Measurements from ENCODE around the gene SMARCA4. TPM values are rescaled to one million over a fixed set of nuclear protein-coding genes. Genes with fewer than 3 reads are reported as not detected.

SMARCA4 gene
- total RNA-seq, 1 experiment from 2014 or later, result 261 TPM

GRCh38 chr19:11031421-11032070 lies 70.7 kb downstream of the SMARCA4 start:
- Mint-ChIP-seq H3K4me1 (no peaks in the 10 kb centered on the region), H3K36me3 (ENCODE audit: insufficient read depth in 1 of 3, low read depth in 3 of 3) (peaks cover 62 to 98% (median 92%) of the 10 kb centered on the region in 3 experiments), H3K9me3 (no peaks in the 10 kb centered on the region; a peak in 1 of 5 replicates), H3K27ac (peak overlapping the region in 2 of 3 experiments; percentile 14 to 72; a peak in 1 of 7 replicates), H3K27me3 (ENCODE audit: low read depth) (no peaks in the 10 kb centered on the region; the same call in 1 of the 2 replicates), H3K4me3 (no peak overlapping the region)
- Histone ChIP-seq H3K23me2 (ENCODE audit: insufficient read length, low read depth, low read length, poor library complexity, severe bottlenecking) (no peaks in the 10 kb centered on the region), H3T11ph (ENCODE audit: low read length) (no peak overlapping the region), H3K9me3 (ENCODE audit: control insufficient read depth, low read depth, low read length) (no peaks in the 10 kb centered on the region), H4K91ac (ENCODE audit: insufficient read length, low read depth, low read length) (no peak overlapping the region), H3K27ac (ENCODE audit: insufficient read length, low read depth, low read length) (no peak overlapping the region), H4K8ac (replicated peaks; ENCODE audit: insufficient read length, low read depth, low read length) (no peak overlapping the region), H3K14ac (ENCODE audit: insufficient read depth, low read length) (no peak overlapping the region), H3K79me2 (ENCODE audit: insufficient read depth, low read length) (no peaks in the 10 kb centered on the region), H2BK120ac (ENCODE audit: low read depth, low read length, poor library complexity, severe bottlenecking) (no peak overlapping the region), H3K9ac (ENCODE audit: extremely low read depth, insufficient read length, low read length) (no peak overlapping the region), H3K18ac (ENCODE audit: insufficient read length, low read depth, low read length) (no peak overlapping the region), H3K4me2 (ENCODE audit: insufficient read depth, insufficient read length, low read length) (no peak overlapping the region), H2BK20ac (ENCODE audit: low read depth, low read length, poor library complexity, severe bottlenecking) (no peak overlapping the region), H3K4ac (ENCODE audit: low read depth, low read length) (no peak overlapping the region), H4K20me1 (ENCODE audit: control insufficient read depth, insufficient read depth, insufficient read length) (no peaks in the 10 kb centered on the region), H3K23ac (ENCODE audit: insufficient read length, low read depth, low read length) (no peak overlapping the region), H2BK12ac (ENCODE audit: insufficient read length, low read depth, low read length) (no peak overlapping the region), H2AFZ (ENCODE audit: low read length) (no peak overlapping the region), H2BK15ac (ENCODE audit: low read depth, low read length) (no peak overlapping the region), H3K56ac (ENCODE audit: insufficient read length, low read depth, low read length) (no peak overlapping the region), H3K27me3 (ENCODE audit: insufficient read depth, low read length) (no peaks in the 10 kb centered on the region), H2BK5ac (ENCODE audit: insufficient read length, low read length) (no peak overlapping the region), H4K5ac (ENCODE audit: insufficient read length, low read depth, low read length) (no peak overlapping the region), H2AK5ac (ENCODE audit: insufficient read length, low read length) (no peak overlapping the region), H3K4me1 (ENCODE audit: insufficient read depth, low read length) (no peaks in the 10 kb centered on the region), H3K79me1 (ENCODE audit: insufficient read depth, low read depth, low read length, poor library complexity, severe bottlenecking) (no peaks in the 10 kb centered on the region)
- no peak for TF ChIP-seq CTCF (conservative IDR thresholded peaks at IDR 0.05)
- WGBS (ENCODE audit: extremely low coverage, insufficient read length, low lambda C conversion rate), result no CpG with 5 or more reads among the region's 21 CpGs
- no peak for DNase-seq
